Limb (tissue), 2 donors: Measurements from ENCODE around the gene RPS14.

Source experiments
- DNase-seq, 2 donors: peaks; one replicate each; pipeline ENCODE4 v3.0.0-alpha.2; 2016; ENCODE audit errors: extremely low spot score in 2 of 2

The RPS14 gene

DNA sequence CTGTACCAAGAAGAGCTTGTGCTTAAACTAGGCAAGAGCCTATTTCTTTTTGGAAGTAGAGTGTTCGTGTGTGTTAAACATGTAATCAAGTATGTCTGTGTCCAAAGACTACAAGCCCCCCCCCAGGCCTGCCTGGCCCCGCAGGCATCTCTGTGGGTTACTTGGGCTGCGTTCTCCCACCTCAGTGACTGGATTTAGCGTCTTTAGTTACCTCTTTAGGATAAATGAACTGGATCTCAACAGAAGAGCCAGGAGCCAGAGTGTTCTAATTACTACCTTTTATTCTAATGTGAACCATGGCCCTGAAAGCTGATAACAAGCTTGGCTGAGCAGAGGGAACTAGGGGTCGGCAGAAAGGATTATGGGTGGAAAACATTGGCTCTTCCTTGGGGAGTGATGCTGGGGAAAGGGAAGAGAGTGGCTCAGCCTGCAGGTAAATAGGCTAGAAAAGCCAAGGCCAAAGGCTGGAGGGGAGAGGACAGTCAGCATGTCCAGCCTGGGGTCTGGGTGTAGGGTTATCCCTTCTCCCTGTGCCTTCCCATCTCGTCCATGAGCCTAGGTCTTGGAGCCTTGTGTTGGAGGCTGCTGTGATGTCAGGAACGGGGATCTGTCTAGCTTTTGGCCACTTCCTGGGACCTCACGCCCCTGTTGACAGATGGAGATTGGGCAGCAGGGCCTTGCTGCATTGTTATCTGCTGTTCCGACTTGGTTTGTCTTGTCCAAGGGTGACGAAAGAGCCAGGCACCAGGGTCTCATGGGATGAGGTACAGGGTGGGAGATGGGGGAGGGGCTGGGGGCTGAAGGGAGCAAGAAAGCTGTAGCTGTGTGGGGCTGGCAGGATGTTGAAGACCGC, 47.9 kb downstream of the RPS14 start:
- no peak for DNase-seq

DNA sequence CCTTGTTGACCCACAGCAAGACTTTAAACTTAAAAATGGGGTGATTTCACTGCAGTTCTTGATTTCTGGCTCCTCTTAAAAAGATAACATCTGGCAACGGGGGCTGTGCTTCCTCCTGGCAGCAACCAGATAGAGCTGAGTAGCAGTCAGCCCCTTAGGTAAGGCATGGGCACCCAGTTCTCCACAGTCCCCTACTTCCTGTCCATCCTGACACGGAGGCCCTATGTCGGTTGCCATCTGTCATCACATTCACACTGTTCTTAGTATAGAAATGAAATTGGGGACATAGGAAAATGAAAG, 48.5 kb downstream of the RPS14 start:
- no peak for DNase-seq

DNA sequence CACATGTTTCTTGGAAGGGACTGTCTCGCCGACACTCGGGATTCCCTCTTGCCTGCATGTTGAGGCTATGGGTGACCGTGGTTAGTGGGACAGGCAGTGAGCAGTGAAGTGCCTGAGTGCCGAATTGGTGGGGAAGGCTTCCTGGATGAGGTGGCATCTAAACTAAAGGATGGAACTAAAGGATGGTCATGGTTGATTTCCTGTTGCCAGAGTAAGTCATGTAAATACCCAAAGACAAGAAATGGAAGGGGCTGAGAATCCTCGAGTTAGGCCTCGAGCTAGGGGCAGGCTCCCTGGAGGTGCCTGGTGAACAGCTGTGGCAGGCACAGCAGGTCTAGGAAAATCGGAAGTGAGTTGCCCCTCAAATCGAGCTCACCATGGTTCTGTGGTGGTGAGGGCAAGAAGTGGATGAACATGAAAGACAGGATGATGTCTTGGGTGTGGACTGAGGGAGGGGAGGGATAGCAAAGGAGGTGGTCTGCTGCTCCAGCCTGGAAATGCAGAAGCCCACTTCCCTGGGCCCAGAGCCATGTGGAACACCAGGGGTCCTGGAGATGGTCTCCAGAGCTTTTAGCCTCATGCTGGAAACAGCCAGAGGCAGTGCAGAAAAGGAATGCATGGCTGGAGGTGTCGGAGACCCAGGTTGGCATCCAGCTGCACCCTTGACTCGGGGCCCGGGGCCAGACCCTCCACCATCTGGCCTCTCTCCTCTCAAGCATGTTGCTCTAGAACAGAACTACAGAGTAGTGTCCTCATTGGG, 49.0 kb downstream of the RPS14 start:
- DNase-seq = no peak

DNA sequence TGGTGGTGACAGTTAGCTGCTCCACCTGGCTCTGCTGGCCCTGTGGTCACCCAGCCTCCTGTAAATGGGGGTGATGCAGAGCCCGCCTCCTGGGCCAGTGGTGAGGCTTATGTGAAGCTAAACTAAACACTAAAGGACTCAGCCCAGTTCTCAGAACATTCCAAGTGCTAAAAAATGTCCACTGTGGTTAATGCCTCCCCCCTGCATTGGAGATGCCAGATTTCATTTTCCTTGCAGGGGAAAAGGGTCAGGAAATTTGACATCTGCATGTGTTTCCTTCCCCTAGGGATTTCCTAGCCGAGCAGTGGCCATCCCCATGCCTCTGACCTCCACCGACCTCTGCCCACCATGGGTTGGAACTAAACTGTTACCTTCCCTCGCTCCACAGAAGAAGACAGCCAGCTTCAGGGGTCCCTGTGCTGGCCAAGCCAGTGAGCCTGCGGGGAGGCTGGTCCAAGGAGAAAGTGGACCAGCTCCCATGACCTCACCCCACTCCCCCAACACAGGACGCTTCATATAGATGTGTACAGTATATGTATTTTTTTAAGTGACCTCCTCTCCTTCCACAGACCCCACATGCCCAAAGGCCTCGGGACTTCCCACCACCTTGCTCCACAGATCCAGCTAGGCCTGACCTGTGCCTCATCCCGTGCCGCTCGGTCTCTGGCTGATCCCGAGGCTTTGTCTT, 49.9 kb downstream of the RPS14 start:
- no peak for DNase-seq

DNA sequence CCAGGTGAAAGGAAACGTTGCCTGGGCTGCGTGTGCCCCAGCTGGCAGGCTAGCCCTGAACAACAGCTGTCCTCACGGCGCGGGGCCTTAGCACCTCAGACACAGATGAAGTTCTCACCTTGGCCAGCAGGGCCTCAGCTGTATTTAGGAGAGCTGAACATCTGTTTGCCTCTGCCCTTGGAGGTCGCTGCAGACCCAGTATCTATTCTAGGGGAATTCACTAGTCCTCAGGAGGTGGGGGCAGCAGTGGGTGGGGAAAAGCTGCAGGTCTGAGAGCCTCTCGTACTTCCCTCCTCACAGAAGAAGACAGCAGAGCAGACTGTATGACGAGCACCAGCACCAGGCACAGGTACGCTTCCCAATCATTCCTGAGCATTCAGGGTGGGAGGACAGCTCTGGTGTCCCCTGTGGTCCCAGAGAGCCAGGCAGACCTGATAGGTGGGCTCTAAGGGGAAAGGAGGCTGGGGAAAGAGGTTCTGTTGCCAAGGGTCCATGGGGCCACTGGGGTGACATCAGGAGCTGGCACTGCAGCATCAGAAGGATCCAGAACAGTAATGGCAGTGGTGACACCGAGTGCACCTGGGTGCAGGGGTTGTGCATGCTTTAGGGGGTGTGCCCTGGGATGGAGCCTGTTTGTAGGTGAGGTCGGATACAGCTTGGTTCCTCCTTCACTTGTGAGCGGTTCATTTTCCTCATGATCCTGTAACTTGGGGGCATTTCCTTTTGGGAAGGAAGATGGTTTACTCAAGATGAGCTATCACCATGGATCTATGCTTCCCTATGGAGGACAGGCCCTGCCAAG, 50.6 kb downstream of the RPS14 start:
- DNase-seq = no peak

DNA sequence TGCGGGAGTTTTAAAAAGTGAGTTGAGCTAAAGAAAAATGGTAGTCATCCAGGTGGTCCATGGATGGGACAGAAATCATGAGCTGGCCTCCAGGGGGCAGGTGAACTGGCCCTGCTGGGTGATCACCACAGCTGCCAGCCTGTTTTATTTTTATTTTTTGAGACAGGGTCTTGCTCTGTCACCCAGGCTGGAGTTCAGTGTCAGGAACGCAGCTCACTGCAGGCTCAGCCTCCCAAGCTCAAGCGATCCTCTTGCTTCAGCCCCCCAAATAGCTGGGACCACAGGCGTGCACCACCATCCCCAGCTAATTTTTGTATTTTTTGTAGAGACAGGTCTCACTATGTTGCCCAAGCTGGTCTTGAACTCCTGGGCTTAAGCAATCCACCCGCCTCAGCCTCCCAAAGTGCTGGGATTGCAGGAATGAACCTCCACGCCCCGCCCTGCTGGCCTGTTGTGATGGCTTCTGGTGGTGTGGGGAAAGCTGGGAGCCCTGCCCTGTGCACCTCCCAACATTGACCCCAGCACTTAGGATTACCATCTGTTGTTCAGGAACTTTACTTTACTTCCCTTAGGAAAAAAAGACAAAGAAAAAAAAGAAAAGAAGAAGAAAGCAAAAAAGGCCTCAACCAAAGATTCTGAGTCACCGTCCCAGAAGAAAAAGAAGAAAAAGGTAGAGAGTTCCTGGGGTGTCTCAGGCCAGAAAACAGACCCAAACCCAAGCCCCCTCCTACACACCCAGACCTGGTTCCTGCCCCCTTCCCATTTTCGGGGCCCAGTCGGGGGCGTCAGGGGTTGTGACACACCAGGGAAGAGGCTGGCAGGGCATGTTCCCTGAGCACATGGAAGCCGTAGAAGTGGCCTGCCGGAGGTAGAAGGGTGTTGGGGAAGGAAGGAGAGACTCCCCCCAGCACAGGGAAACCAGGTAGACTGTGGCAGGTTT, 51.5 kb downstream of the RPS14 start:
- no peak for DNase-seq

DNA sequence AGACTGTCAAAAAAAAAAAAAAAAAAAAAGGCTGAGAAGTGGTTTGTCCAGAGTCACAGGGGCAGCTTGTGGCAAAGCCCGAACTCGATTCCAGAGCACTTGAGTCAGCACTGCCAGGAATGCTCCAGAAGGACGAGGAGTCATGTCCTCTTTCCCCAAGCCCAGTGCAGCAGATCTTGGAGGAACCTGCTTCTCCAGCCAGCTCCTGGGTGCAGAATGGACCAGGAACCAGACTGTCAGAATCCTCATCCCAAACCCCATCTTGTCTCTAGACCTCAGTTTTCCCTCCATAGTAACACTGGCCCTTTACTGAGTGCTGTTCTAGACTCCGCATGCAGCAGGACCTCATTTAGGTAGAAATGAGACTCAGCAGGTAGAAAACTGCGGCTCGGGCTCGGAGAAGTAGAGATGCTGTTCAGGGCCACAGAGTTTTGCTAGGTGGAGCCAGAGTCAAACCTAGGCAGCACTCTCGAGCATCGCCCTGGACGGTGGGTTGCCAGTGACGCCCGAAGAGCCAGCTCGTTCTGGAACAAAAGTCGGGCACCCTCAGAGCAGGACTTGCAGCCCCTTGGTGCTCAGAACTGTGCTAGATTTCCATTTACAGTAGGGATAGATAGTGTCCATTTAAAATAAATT, 52.3 kb downstream of the RPS14 start:
- DNase-seq = no peak

DNA sequence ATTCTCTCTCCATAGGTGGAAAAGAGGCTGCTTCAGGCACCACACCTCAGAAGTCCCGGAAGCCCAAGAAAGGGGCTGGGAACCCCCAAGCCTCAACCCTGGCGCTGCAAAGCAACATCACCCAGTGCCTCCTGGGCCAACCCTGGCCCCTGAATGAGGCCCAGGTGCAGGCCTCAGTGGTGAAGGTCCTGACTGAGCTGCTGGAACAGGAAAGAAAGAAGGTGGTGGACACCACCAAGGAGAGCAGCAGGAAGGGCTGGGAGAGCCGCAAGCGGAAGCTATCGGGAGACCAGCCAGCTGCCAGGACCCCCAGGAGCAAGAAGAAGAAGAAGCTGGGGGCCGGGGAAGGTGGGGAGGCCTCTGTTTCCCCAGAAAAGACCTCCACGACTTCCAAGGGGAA, 53.3 kb downstream of the RPS14 start:
- no peak for DNase-seq

DNA sequence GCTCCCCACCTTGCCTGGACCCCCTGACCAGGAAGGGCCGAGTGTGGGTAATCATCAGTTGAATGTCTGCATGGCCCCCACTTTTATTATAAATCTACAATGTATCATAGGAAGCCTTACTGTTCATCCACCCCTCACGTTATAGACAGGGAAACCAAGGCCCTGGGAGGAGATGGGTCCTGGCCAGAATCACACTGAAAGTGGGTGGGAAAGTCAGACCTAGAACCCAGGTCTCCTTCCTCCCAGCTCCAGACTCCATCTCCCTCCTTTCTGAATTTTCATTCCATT, 53.9 kb downstream of the RPS14 start:
- no peak for DNase-seq

DNA sequence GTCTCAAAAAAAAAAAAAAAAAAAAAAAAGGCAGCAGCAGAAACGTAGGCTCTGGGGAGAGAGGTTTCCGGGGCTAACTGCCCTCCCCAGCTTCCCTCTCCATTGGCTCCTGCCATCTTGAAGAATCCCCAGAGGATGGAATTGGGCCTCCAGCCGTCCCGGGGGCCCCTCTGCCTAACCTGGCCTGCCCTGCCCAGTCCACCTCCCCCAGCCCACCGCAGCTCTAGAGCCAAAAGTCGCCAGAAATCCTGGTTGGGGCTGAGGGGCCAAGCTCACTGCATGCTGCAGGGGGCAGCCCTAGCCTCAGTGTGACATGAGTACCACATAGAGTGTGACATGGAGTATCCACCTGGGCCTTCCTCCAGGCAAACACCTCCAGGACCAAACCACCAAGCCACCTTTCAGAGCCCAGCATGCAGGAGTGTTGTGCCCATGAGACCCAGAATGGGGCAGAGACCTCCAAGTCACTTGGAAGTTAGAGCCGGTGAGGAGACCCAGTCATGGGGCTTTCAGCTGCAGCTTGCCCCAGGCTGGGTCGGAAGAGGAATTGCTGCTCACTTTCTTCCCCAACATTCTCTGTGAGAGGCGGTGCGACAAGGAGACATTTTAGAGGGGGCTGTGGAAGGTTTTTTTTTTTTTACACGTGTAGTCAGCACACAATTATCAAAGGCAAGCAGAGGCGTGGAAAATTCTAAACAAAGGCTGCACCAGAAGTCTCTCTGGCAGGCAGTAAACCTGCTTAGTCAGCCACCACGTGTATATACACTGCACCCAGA, 54.4 kb downstream of the RPS14 start:
- DNase-seq = no peak

DNA sequence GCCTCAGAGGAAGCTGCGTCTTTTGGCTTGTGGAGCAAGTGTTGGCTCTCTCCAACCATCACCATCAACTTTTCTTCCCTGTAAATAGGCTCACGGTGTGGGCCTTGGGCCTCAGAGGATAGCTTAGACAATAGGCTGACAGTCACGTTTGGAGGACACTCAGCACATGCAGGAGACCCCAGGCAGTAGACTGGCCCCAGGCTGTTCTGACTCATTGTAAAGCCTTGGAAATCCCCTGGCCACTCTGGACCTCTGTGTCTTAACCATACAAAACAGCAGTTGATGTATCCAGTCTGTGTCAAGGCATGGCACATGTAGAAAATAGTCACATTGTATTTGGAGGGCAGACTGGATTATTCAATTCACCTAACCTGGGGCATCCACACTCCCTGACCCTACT, 55.4 kb downstream of the RPS14 start:
- DNase-seq = no peak

DNA sequence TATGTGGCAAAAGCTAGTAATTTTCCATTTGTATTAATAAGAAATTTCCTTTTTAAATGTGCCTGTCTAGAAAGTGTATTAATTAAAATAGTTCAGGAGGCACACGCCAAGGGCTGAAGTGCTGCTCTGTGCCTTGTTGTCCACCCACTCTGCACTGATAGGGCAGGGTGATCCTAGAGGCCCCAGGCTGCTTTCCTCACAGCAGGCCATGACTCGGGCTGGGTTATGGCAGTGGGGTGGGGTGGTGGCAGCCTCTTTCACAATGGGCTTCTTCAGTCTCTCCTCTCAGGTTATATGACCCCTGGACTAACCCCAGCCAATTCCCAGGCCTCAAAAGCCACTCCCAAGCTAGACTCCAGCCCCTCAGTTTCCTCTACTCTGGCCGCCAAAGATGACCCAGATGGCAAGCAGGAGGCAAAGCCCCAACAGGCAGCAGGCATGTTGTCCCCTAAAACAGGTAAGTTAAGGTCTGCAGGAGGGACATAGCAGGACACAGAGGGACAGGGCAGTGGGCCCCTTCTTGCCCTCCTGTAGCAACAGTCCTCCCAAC, 56.4 kb downstream of the RPS14 start:
- DNase-seq = no peak

DNA sequence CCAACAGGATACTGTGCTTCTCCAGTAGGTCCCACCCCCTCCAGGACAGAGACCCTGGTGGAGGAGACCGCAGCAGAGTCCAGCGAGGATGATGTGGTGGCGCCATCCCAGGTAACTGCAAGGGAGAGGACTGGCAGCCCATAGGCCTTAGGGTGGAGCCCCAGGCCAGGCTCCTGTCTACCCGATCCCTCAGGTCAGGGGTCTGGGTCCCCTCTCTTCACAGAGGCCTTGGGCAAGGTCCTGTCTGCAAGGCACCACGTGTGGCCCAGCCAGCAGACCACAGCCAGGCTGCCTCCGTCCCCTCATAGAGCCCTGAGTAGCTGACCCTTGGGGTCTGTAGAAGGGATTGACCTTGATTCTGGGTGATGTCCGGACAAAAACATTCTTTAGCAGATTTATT, 56.9 kb downstream of the RPS14 start:
- DNase-seq = no peak
